Endothelial cell of umbilical vein (primary cell): ENCODE data around the gene AMMECR1L. TPM values are rescaled to one million over a fixed set of nuclear protein-coding genes. Genes with fewer than 3 reads are reported as not detected.

Experiments used
- BruUV-seq: library from RNA; stranded (reverse); fragments of 400-500 nt; replicated peaks from 2 replicates; lab custom pipeline; 2021; lab: Mats Ljungman, UMichigan
- CTCF ChIA-PET: fragments of 300-600, 350-600 bp; sonication (Branson Sonifier 250); formaldehyde crosslinking; loops from one replicate; lab custom pipeline; 2021; ENCODE audit warnings: antibody characterized with exemption, inconsistent platforms; lab: Charles Lee
- POLR2A ChIA-PET: fragments of 300-600, 350-600 bp; sonication (Branson Sonifier 250); formaldehyde crosslinking; loops from one replicate; lab custom pipeline; 2021; ENCODE audit warnings: antibody characterized with exemption, inconsistent platforms; lab: Charles Lee
- DNase-seq: peaks from one replicate; pipeline ENCODE4 v3.0.0-alpha.2; 2011; ENCODE audit warnings: low read depth, low spot score
- FAIRE-seq: peaks from 2 replicates; lab custom pipeline; 2011; peaks lifted over from hg19 to GRCh38; lab: Jason Lieb, UNC
- H2AFZ ChIP-seq: 2 replicates; pipeline ENCODE4 v1.6.0; 2012; ENCODE audit warnings: low read depth, low read length, control low read depth, inconsistent platforms
- H3K27ac ChIP-seq: 2 replicates; pipeline ENCODE4 v1.5.1; 2011; ENCODE audit warnings: low read depth, mild to moderate bottlenecking, control low read depth, low read length, moderate library complexity; ENCODE audit not compliant: insufficient read depth
- H3K27me3 ChIP-seq, 2 experiments: 2 replicates each; pipeline versions ENCODE4 v1.6.0 to v1.6.1; 2011; ENCODE audit warnings: low read length in 2 of 2, mixed read lengths in 1 of 2; ENCODE audit not compliant: control insufficient read depth in 2 of 2, insufficient read depth in 2 of 2
- H3K36me3 ChIP-seq, 2 experiments: 2 replicates in 1 of 2; 3 replicates in 1 of 2; pipeline ENCODE4 v1.5.1; 2011; ENCODE audit warnings: low read length in 2 of 2, mild to moderate bottlenecking in 1 of 2, moderate library complexity in 1 of 2; ENCODE audit not compliant: control insufficient read depth in 2 of 2, insufficient read depth in 2 of 2; ENCODE audit errors: extremely low read depth in 1 of 2
- H3K4me1 ChIP-seq: 3 replicates; pipeline ENCODE4 v1.5.1; 2011; ENCODE audit warnings: mild to moderate bottlenecking, low read length; ENCODE audit not compliant: control insufficient read depth, insufficient read depth; ENCODE audit errors: extremely low read depth
- H3K4me2 ChIP-seq: 2 replicates; pipeline ENCODE4 v1.6.1; 2011; ENCODE audit warnings: low read length, control low read depth, mixed read lengths; ENCODE audit not compliant: insufficient read depth
- H3K4me3 ChIP-seq, 3 experiments: fragments of 200-600 bp in 1 of 3; sonication (generic), shearing (Covaris generic) in 1 of 3; replicated peaks in 1 of 3; 2 replicates each; pipeline ENCODE4 v1.5.1; 2011 to 2016; ENCODE audit warnings: control low read depth in 3 of 3, low read length in 3 of 3, mild to moderate bottlenecking in 2 of 3, inconsistent platforms in 1 of 3, low read depth in 1 of 3, moderate library complexity in 1 of 3; ENCODE audit not compliant: insufficient read depth in 1 of 3
- H3K79me2 ChIP-seq: 2 replicates; pipeline ENCODE4 v1.6.0; 2012; ENCODE audit warnings: low read length, inconsistent platforms; ENCODE audit not compliant: control insufficient read depth, insufficient read depth
- H3K9ac ChIP-seq: replicated peaks from 2 replicates; pipeline ENCODE3; 2011; ENCODE audit warnings: low read length, control low read depth; ENCODE audit not compliant: insufficient read depth; ENCODE audit errors: extremely low read depth
- H3K9me1 ChIP-seq: replicated peaks from 3 replicates; pipeline ENCODE4 v1.6.0; 2011; ENCODE audit warnings: mild to moderate bottlenecking, low read length; ENCODE audit not compliant: control insufficient read depth, insufficient read depth; ENCODE audit errors: extremely low read depth
- H3K9me3 ChIP-seq: replicated peaks from 2 replicates; pipeline ENCODE4 v1.5.1; 2012; ENCODE audit warnings: low read length, inconsistent platforms; ENCODE audit not compliant: control insufficient read depth, insufficient read depth
- H4K20me1 ChIP-seq: replicated peaks from 2 replicates; pipeline ENCODE3; 2011; ENCODE audit warnings: mild to moderate bottlenecking, low read length; ENCODE audit not compliant: control insufficient read depth, insufficient read depth; ENCODE audit errors: extremely low read depth
- EZH2 ChIP-seq: IDR thresholded peaks from 2 replicates; pipeline ENCODE4 v1.6.1; 2012; ENCODE audit warnings: borderline replicate concordance, low read depth, mild to moderate bottlenecking, moderate library complexity, low read length, inconsistent platforms; ENCODE audit not compliant: severe bottlenecking
- FOS ChIP-seq: IDR thresholded peaks from 2 replicates; pipeline ENCODE4 v1.6.1; 2011; ENCODE audit warnings: mild to moderate bottlenecking, low read length, moderate library complexity, borderline replicate concordance; ENCODE audit not compliant: insufficient read depth
- GATA2 ChIP-seq: IDR thresholded peaks from 2 replicates; pipeline ENCODE4 v1.7.0; 2011; ENCODE audit warnings: low read depth, mild to moderate bottlenecking, moderate library complexity, mixed read lengths, low read length; ENCODE audit not compliant: insufficient read length, insufficient read depth
- JUN ChIP-seq: IDR thresholded peaks from 2 replicates; pipeline ENCODE4 v1.6.1; 2011; ENCODE audit warnings: borderline replicate concordance, low read depth; ENCODE audit not compliant: insufficient read length, insufficient read depth
- MAX ChIP-seq: IDR thresholded peaks from 2 replicates; pipeline ENCODE4 v1.6.1; 2011; ENCODE audit not compliant: insufficient read depth, insufficient read length
- MYC ChIP-seq: IDR thresholded peaks from one replicate; pipeline ENCODE4 v1.6.1; 2011; ENCODE audit warnings: mild to moderate bottlenecking, low read depth, low read length
- POLR2A ChIP-seq: IDR thresholded peaks from 2 replicates; pipeline ENCODE4 v1.6.1; 2012; ENCODE audit warnings: low read depth, mild to moderate bottlenecking, control low read depth, low read length
- POLR2AphosphoS5 ChIP-seq: IDR thresholded peaks from 2 replicates; pipeline ENCODE4 v1.6.1; 2012; ENCODE audit warnings: low read depth, mild to moderate bottlenecking, control low read depth, low read length, moderate library complexity; ENCODE audit not compliant: insufficient read depth
- dilution Hi-C: fragments of 300-500 bp; cut with MboI; formaldehyde crosslinking; loops from one replicate; pipeline ENCODE4 v1.15.0; 2019; ENCODE audit warnings: low sequenced_read_pairs; ENCODE audit not compliant: extremely low pct_ligation_motif_present
- intact Hi-C: fragments of 100-400 bp; cut with micrococcal nuclease; formaldehyde crosslinking; loops from one replicate; pipeline ENCODE4 v1.10.0; 2022
- polyA plus RNA-seq, 4 experiments: library from polyadenylated mRNA; depleted of rRNA in 3 of 4; stranded (reverse) in 3 of 4; unstranded in 1 of 4; fragments of >200 nt; gene quantifications; 2 replicates each; pipeline versions ENCODE4 v1.2.1 to v1.2.3, GENCODE V29; 2011 to 2012; ENCODE audit warnings: missing spikeins in 1 of 4
- total RNA-seq: library from RNA; stranded (reverse); gene quantifications from 2 replicates; pipeline ENCODE4 v1.2.3, GENCODE V29; 2021
- TF ChIP-seq, protein P1 (sequence below), 2 donors: IDR thresholded peaks; 1 replicate in 1 of 2; 2 replicates in 1 of 2; pipeline ENCODE4 v1.5.1; 2011; ENCODE audit warnings: low read length in 2 of 2, mild to moderate bottlenecking in 2 of 2, moderate library complexity in 2 of 2, control low read depth in 1 of 2, inconsistent platforms in 1 of 2, low read depth in 1 of 2; ENCODE audit not compliant: insufficient read depth in 1 of 2; ENCODE audit errors: extremely low read depth in 1 of 2

AMMECR1L gene
- total and polyA plus RNA-seq, 2 donors (not counting 3 experiments of a cell fraction or from before 2014, with no cell fraction given) = 14.8 to 20.7 TPM

GRCh38 chr2:127929449-127929848 is 43.7 kb upstream of the AMMECR1L start:
- Histone ChIP-seq H4K20me1 (no peaks in the 10 kb centered on the region), H3K9me1 (no peaks in the 10 kb centered on the region), H3K27me3 (peaks cover 0 to 3% of the 10 kb centered on the region in 2 experiments), H3K9me3 (no peaks in the 10 kb centered on the region), H3K9ac (no peak overlapping the region), H2AFZ (no peak overlapping the region), H3K4me2 (no peak overlapping the region), H3K79me2 (no peaks in the 10 kb centered on the region), H3K36me3 (no peaks in the 10 kb centered on the region), H3K27ac (no peak overlapping the region), H3K4me1 (no peaks in the 10 kb centered on the region), H3K4me3 (no peak overlapping the region)
- ChIA-PET POLR2A (no interaction called here), CTCF (interaction anchor here (1.2 kb wide), 1 partner anchor 9 kb away, joined by 5 read pairs; no protein-coding TSS in a partner anchor)
- TF ChIP-seq POLR2AphosphoS5 = no peak
- intact Hi-C loops (no loop called here), dilution Hi-C loops (no loop called here)
- no TSS peak for BruUV-seq
- FAIRE-seq (no peak), DNase-seq (no peak)

GRCh38 chr2:127927384-127927783 is 41.6 kb upstream of the AMMECR1L start:
- BruUV-seq = no TSS peak
- intact Hi-C loops = no loop called here
- H3K36me3 ChIP-seq = no peaks in the 10 kb centered on the region
- H3K9me1 ChIP-seq = no peaks in the 10 kb centered on the region
- ChIA-PET CTCF (interaction anchor here (0.7 to 0.8 kb wide), 2 partner anchors 15 to 126 kb away, joined by 3 read pairs; no protein-coding TSS in a partner anchor), POLR2A (no interaction called here)
- no peak overlapping the region for H3K4me3 ChIP-seq
- H3K9me3 ChIP-seq = no peaks in the 10 kb centered on the region
- dilution Hi-C loops = no loop called here
- H4K20me1 ChIP-seq = no peaks in the 10 kb centered on the region
- H3K4me2 ChIP-seq = no peak overlapping the region
- H3K9ac ChIP-seq = no peak overlapping the region
- no peak overlapping the region for H3K27ac ChIP-seq
- no peak overlapping the region for H2AFZ ChIP-seq
- DNase-seq = no peak
- no peaks in the 10 kb centered on the region for H3K79me2 ChIP-seq
- FAIRE-seq = no peak
- peaks cover 0 to 3% of the 10 kb centered on the region in 2 experiments for H3K27me3 ChIP-seq
- H3K4me1 ChIP-seq = no peaks in the 10 kb centered on the region
- TF ChIP-seq EZH2 (no peak), POLR2AphosphoS5 (no peak), JUN (no peak), FOS (no peak), MYC (no peak), MAX (no peak), GATA2 (no peak), POLR2A (no peak)
- TF ChIP-seq, protein P1, sequence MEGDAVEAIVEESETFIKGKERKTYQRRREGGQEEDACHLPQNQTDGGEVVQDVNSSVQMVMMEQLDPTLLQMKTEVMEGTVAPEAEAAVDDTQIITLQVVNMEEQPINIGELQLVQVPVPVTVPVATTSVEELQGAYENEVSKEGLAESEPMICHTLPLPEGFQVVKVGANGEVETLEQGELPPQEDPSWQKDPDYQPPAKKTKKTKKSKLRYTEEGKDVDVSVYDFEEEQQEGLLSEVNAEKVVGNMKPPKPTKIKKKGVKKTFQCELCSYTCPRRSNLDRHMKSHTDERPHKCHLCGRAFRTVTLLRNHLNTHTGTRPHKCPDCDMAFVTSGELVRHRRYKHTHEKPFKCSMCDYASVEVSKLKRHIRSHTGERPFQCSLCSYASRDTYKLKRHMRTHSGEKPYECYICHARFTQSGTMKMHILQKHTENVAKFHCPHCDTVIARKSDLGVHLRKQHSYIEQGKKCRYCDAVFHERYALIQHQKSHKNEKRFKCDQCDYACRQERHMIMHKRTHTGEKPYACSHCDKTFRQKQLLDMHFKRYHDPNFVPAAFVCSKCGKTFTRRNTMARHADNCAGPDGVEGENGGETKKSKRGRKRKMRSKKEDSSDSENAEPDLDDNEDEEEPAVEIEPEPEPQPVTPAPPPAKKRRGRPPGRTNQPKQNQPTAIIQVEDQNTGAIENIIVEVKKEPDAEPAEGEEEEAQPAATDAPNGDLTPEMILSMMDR (IDR thresholded peaks at IDR 0.05; ENCODE audit: extremely low read depth in 1 of 2, insufficient read depth in 1 of 2, low read depth in 1 of 2, low read length in 2 of 2) = no peak
